Cardiac septum (tissue), 1 donor: Measurements from ENCODE around the gene APH1A. TPM values are rescaled to one million over a fixed set of nuclear protein-coding genes. Genes with fewer than 3 reads are reported as not detected.
"Not testable (repeated sequence)": the region's sequence is repeated elsewhere in the genome, so short reads cannot be mapped to it uniquely, and the experiment has no call there.

Experiments
- DNase-seq: peaks from one replicate; pipeline ENCODE4 v3.0.0-alpha.2; 2020; ENCODE audit warnings: low spot score
- intact Hi-C: fragments of 100-400 bp; cut with DNase I; formaldehyde crosslinking; loops from one replicate; pipeline ENCODE4 v1.14.0; 2022
- total RNA-seq: library from RNA; stranded (reverse); fragmentation: NEBNext Ultra II Directional; extraction: Animal tissue kit (Norgen Biotek cat#: 25700); gene quantifications from one replicate; pipeline ENCODE4 v1.2.1, GENCODE V29; 2021
- donor health status: DM: no; HTN: no; CAD: no.

APH1A gene
- total RNA-seq, 1 donor from 2014 or later, result 57.3 TPM

- intact Hi-C loops, result no loop called here
- no peak for DNase-seq
These were observed 2.6 kb upstream of the APH1A start for GRCh38 chr1:150271291-150271959.

- intact Hi-C loops, result loop anchor here (1.0 to 5.0 kb wide), 4 partner anchors 24 to 93 kb away; partner anchors contain the start of genes ANP32E, MRPS21, PRPF3 and RPRD2
- no peak for DNase-seq
These were observed 635 bp upstream of the APH1A start for GRCh38 chr1:150269451-150269850.

GRCh38 chr1:150268340-150268704 lies 494 bp downstream of the APH1A start:
- DNase-seq, result no peak

GRCh38 chr1:150267896-150268295 lies 920 bp downstream of the APH1A start:
- intact Hi-C loops, result loop anchor here (1.0 to 5.0 kb wide), 3 partner anchors 14 to 94 kb away; partner anchors contain the start of genes CIART, PRPF3 and RPRD2
- DNase-seq, result no peak

More at GRCh38 chr1:150268340-150268704, 494 bp downstream of the APH1A start:
- intact Hi-C loops, result loop anchor here (1.0 to 5.0 kb wide), 3 partner anchors 14 to 94 kb away; partner anchors contain the start of genes CIART, PRPF3 and RPRD2

GRCh38 chr1:150263549-150263948 lies 5.3 kb downstream of the APH1A start:
- DNase-seq, result no peak

GRCh38 chr1:150262388-150263320 lies 6.2 kb downstream of the APH1A start:
- DNase-seq, result no peak
- intact Hi-C loops, result no loop called here

More at GRCh38 chr1:150263549-150263948, 5.3 kb downstream of the APH1A start:
- intact Hi-C loops, result no loop called here

GRCh38 chr1:150261367-150261766 lies 7.4 kb downstream of the APH1A start:
- intact Hi-C loops, result no loop called here
- DNase-seq, result no peak

- intact Hi-C loops, result no loop called here
- DNase-seq, result no peak
These were observed 8.8 kb downstream of the APH1A start for GRCh38 chr1:150259758-150260669.

GRCh38 chr1:150259217-150259616 lies 9.6 kb downstream of the APH1A start:
- no peak for DNase-seq
- intact Hi-C loops, result no loop called here

- no peak for DNase-seq
- intact Hi-C loops, result no loop called here
These were observed 10.9 kb downstream of the APH1A start, which contains the start of gene CA14 for GRCh38 chr1:150257624-150258585. TSS of gene CA14 (plus strand) at chr1:150257774. CDS start at chr1:150258129, 355 bp downstream.

- intact Hi-C loops, result no loop called here
- DNase-seq, result no peak
These were observed 12.1 kb downstream of the APH1A start for GRCh38 chr1:150256554-150257341.

- DNase-seq, result no peak
- intact Hi-C loops, result no loop called here
These were observed 12.6 kb downstream of the APH1A start for GRCh38 chr1:150256198-150256553.

GRCh38 chr1:150249936-150250335 lies 18.9 kb downstream of the APH1A start:
- DNase-seq, result no peak

GRCh38 chr1:150243003-150243402 lies 25.8 kb downstream of the APH1A start:
- intact Hi-C loops, result no loop called here
- no peak for DNase-seq

More at GRCh38 chr1:150249936-150250335, 18.9 kb downstream of the APH1A start:
- intact Hi-C loops, result no loop called here

- no peak for DNase-seq
- intact Hi-C loops, result no loop called here
These were observed 31.1 kb downstream of the APH1A start for GRCh38 chr1:150237746-150238145.

- intact Hi-C loops, result not testable (repeated sequence)
These were observed 31.6 kb downstream of the APH1A start for GRCh38 chr1:150237176-150237575.

GRCh38 chr1:150236614-150237100 lies 32.2 kb downstream of the APH1A start:
- DNase-seq, result no peak
- intact Hi-C loops, result loop anchor here (1.0 kb wide), 1 partner anchor 33 kb away; the partner anchor contains the start of gene APH1A

More at GRCh38 chr1:150237176-150237575, 31.6 kb downstream of the APH1A start:
- DNase-seq, result not testable (repeated sequence)
